Ovary (tissue), 3 donors: ENCODE results near the gene PPDPF.

Experiments
- CTCF ChIP-seq, 3 donors: fragments of 450-650 bp in 2 of 3; fragments of 200-600 bp in 1 of 3; IDR thresholded peaks; one replicate each; pipeline versions ENCODE4 v1.5.1 to v1.8.0; 2016 to 2022; ENCODE audit warnings: antibody characterized with exemption in 3 of 3, mild to moderate bottlenecking in 1 of 3
- EP300 ChIP-seq: sonication (generic); formaldehyde crosslinking; IDR thresholded peaks from one replicate; pipeline ENCODE4 v1.6.1; 2017; ENCODE audit warnings: antibody characterized with exemption
- POLR2A ChIP-seq: fragments of 450-650 bp; IDR thresholded peaks from one replicate; pipeline ENCODE4 v1.6.1; 2017; ENCODE audit warnings: antibody characterized with exemption, mild to moderate bottlenecking, moderate library complexity
- donor health status: DM: no; HTN: no; CAD: no.

DNA sequence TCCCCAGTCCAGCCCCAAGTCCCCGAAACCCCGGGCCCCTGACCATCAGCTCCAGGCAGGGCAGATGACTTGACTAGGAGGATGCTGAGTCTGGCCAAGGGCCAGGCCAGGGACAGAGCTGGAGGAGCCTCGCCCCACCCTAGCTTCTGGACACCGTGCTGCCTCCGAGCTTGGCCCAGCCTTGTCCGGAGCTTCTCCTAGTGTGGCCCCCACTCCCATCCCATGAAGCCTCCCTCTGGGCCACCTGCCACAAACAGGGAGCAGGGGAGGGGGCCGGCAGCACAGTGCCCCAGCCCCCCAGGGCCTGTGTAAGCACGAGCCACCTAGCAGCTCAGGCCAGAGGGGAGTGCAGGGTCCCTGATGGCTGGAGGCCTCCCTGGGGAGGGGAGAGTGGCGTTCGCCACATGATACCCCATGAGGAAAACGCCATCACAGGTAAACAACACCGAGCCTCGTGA lies 27.0 kb upstream of the PPDPF start:
- TF ChIP-seq POLR2A (no peak), CTCF (IDR thresholded peaks at IDR 0.05) (no peak), EP300 (no peak)
